Memory B cell (primary cell): ENCODE data around the gene WDHD1.
"Not testable (repeated sequence)": the region's sequence is repeated elsewhere in the genome, so short reads cannot be mapped to it uniquely, and the experiment has no call there.

ENCODE experiments used
- ATAC-seq: fragments of 150-1000 bp; cut with Tn5 transposase; 2 replicates; pipeline ENCODE4 v1.10.0; 2021; ENCODE audit warnings: low read depth, mild to moderate bottlenecking, moderate library complexity
- DNase-seq, 2 donors: peaks; one replicate each; pipeline ENCODE4 v3.0.0; 2022; ENCODE audit warnings: low spot score in 2 of 2
- H3K27ac Mint-ChIP-seq: one replicate; pipeline ENCODE4 v1.8.0; 2022; ENCODE audit warnings: mild to moderate bottlenecking, moderate library complexity, mixed read lengths
- H3K27me3 Mint-ChIP-seq: one replicate; pipeline ENCODE4 v1.8.0; 2022; ENCODE audit warnings: mixed read lengths
- H3K36me3 Mint-ChIP-seq: one replicate; pipeline ENCODE4 v1.8.0; 2022; ENCODE audit warnings: mild to moderate bottlenecking, mixed read lengths
- H3K4me1 Mint-ChIP-seq: one replicate; pipeline ENCODE4 v1.8.0; 2022; ENCODE audit warnings: mixed read lengths
- H3K4me3 Mint-ChIP-seq: one replicate; pipeline ENCODE4 v1.8.0; 2022; ENCODE audit warnings: mild to moderate bottlenecking, moderate library complexity, mixed read lengths
- H3K9me3 Mint-ChIP-seq: one replicate; pipeline ENCODE4 v1.8.0; 2022; ENCODE audit warnings: mixed read lengths

WDHD1 gene

DNA sequence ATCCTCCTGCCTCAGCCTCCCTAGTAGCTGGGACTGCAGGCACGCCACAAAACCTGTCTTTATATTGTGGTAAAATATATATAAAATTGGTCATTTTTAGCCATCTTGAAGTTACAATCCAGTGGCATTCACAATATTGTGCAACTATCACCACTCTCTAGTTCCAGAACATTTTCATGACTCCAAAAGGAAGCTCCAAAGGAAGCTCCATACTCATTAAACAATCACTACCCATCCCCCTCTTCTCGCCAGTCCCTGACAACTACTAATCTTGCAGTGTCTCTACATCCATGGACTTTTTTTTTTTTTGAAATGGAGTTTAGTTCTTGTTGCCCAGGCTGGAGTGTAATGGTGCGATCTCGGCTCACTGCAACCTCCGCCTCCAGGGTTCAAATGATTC is 127.3 kb downstream of the WDHD1 start:
- Mint-ChIP-seq H3K4me3 (no peak overlapping the region), H3K27ac (no peak overlapping the region), H3K36me3 (no peaks in the 10 kb centered on the region)

DNA sequence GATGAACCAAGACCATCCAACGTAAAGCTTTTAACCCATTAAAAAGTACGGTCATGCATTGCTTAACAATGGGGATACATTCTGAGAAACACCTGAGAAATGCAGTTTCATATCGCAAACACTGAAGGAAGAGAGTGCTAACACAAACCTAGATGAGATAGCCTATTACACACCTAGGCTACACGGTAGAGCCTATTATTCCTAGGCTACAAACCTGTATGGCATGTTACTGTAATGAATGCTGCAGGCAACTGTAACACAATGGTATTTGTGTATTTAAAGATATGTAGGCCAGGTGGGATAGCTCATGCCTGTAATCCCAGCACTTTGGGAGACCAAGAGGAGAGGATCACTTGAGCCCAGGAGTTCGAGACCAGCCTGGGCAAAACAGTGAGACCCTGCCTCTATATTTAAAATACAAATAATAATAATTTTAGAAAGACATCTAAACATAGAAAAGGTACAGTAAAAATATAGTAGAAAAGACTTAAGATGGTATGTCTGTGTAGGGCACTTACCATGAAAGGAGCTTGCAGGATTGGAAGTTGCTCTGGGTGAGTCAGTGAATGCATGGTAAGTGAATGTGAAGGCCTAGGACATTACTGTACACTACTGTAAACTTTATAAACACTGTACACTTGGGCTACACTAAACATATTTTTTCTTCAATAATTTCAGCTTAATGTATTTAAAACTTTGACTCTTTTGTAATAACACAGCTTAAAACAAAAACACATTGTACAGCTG is 128.9 kb downstream of the WDHD1 start:
- H3K9me3 Mint-ChIP-seq, H3K36me3 Mint-ChIP-seq, DNase-seq, H3K4me3 Mint-ChIP-seq, ATAC-seq, H3K27me3 Mint-ChIP-seq, H3K27ac Mint-ChIP-seq: not testable (repeated sequence)
- H3K4me1 Mint-ChIP-seq = peaks cover 16% of the 10 kb centered on the region

More for the DNA sequence above, 127.3 kb downstream of the WDHD1 start:
- Mint-ChIP-seq H3K9me3 (no peaks in the 10 kb centered on the region), H3K27me3 (no peaks in the 10 kb centered on the region), H3K4me1 (peaks cover 14% of the 10 kb centered on the region)
- DNase-seq (no peak), ATAC-seq (no peak)

DNA sequence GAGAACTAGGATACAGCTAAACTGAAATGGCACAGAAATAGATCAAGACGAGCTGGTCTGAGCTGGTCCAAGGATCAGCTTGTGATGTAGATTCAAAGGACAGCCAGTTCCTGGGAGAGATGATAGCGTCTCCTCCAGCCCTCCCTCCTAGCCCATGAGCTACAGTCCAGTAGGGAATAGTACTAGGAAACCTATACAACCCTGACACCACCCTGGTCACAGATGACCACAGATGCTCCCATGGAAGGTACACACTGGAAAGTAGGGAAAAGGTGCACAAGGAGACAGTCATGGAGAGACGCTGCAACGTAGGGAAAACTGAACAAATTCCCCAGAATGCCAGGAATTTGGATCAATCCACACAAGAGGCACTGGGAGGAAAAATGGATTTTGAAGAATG is 131.2 kb downstream of the WDHD1 start:
- peaks cover 17% of the 10 kb centered on the region for H3K4me1 Mint-ChIP-seq
- no peaks in the 10 kb centered on the region for H3K27me3 Mint-ChIP-seq
- H3K9me3 Mint-ChIP-seq = no peaks in the 10 kb centered on the region
- H3K4me3 Mint-ChIP-seq = no peak overlapping the region
- no peak for DNase-seq
- no peaks in the 10 kb centered on the region for H3K36me3 Mint-ChIP-seq
- H3K27ac Mint-ChIP-seq = peak overlapping the region; percentile 78
- ATAC-seq = no peak

DNA sequence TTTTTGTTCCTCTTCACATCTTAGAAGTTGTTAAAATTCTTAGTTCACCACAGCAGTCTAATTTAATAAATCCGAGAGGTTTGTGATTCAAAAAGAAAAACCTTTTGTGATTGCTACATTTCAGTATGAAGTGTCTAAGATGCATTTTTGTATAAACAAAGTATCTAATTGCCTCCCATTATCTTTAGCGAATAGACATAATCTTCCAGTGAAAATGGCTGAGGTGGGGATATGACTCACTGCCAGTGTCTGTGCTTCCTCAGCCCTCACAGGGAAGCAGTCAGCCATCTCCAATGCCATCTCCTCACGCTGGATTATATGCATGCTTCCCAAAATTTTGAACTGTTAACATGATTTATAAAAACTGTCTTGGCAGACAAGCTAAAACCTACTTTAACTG is 131.9 kb downstream of the WDHD1 start:
- H3K27me3 Mint-ChIP-seq = no peaks in the 10 kb centered on the region
- H3K36me3 Mint-ChIP-seq = no peaks in the 10 kb centered on the region
- ATAC-seq (no peak), DNase-seq (no peak)
- peaks cover 15% of the 10 kb centered on the region for H3K4me1 Mint-ChIP-seq
- no peak overlapping the region for H3K4me3 Mint-ChIP-seq
- H3K27ac Mint-ChIP-seq = peak overlapping the region; percentile 78
- no peaks in the 10 kb centered on the region for H3K9me3 Mint-ChIP-seq

DNA sequence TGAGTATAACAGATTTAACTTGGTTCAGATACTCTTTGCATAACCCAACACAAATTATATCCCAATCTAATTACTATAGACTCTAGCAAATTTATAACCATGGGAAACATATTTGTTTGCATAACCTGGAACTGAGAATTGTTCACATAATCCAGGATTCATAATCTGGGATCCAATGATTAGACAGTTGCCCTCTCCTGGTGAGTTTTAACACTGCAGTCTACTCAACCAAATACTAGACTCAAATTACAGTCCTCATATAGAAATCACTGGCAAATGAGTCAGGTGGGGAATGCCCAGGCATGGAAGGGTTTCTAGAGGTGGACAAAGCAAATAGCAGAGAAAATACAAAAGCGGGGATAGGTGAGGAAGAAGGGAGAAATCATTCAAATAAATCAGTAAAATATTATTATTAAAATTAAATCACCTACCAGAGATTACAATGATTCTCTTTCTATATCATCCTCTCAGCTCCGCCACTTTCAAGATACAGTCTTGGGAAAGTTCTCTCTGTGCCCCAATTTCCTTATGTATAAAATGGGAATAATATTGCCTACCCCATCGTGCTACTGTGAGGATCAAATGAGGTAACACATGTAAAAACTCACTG is 133.6 kb downstream of the WDHD1 start:
- DNase-seq (peak in 1 of 2 donors; percentile 19), ATAC-seq (peak; percentile 73)
- H3K4me1 Mint-ChIP-seq = peaks cover 20% of the 10 kb centered on the region
- no peak overlapping the region for H3K4me3 Mint-ChIP-seq
- H3K27ac Mint-ChIP-seq = no peak overlapping the region
- no peaks in the 10 kb centered on the region for H3K27me3 Mint-ChIP-seq
- no peaks in the 10 kb centered on the region for H3K36me3 Mint-ChIP-seq
- no peaks in the 10 kb centered on the region for H3K9me3 Mint-ChIP-seq

DNA sequence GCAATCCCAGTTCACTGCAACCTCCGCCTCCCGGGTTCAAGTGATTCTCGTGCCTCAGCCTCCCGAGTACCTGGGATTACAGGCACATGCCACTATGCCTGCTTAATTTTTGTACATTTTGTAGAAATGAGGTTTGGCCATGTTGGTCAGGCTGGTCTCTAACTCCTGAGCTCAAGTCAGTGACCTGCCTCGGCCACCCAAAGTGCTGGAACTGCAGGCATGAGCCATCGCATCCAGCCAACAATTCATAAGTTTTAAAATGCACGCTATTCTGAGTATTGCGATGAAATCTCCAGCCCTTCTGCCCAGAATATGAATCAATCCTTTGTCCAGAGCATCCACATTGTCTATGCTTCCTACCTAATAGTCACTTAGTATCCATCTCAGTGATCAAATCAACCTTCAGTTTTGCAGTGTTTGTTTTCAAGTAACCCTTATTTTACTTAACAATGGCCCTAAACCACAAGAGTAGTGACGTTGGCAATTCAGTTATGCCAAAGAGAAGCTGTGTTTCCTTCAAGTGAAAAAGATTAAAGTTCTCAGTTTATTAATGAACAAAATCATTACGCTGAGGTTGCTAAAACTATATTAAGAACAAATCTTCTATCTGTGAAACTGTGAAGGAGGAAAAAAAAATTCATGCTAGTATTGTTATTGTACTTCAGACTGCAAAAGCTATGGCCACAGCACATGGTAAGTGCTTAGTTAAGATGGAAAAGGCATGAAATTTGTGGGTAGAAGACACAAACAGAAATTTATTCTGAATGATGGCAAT is 135.2 kb downstream of the WDHD1 start:
- Mint-ChIP-seq H3K4me1 (peaks cover 19% of the 10 kb centered on the region), H3K36me3 (no peaks in the 10 kb centered on the region), H3K27me3 (no peaks in the 10 kb centered on the region), H3K27ac (peak overlapping the region; percentile 45), H3K9me3 (no peaks in the 10 kb centered on the region), H3K4me3 (no peak overlapping the region)
- DNase-seq = no peak
- no peak for ATAC-seq

DNA sequence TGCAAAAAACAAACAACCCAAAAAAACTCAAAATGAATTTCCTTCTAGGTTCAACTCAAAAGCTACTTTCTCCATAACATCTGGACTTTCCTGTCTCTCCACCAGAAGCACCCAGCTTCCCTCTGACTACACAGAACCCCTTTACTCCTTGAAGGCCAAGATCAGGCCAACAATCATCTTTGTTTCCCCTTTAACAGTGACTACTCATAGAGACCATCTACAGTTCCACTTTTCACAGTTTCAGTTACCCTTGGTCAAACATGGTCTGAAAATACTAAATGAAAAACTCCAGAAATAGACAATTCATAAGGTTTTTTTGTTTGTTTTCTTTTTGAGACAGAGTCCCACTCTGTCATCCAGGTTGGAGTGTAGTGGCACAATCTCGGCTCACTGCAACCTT is 136.1 kb downstream of the WDHD1 start:
- Mint-ChIP-seq H3K27ac (peak overlapping the region; percentile 25), H3K36me3 (no peaks in the 10 kb centered on the region), H3K27me3 (no peaks in the 10 kb centered on the region), H3K9me3 (no peaks in the 10 kb centered on the region), H3K4me1 (peaks cover 22% of the 10 kb centered on the region), H3K4me3 (no peak overlapping the region)
- peak; percentile 68 for ATAC-seq
- no peak for DNase-seq

DNA sequence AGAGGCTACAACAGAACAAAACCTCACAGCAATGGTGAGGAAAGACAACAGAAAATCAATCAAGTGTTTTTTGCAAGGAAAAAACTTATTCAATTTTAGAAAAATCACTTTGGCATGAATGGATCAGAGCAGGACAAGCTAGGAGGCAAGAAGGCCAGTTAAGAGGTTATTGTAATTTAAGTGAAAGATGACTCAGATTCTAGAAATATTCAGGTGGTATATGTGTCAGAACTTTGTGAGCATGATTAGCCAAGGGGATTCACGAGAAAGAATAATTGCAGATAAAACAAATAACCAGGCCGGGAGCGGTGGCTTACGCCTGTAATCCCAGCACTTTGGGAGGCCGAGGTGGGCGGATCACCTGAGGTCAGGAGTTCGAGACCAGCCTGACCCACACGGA is 137.0 kb downstream of the WDHD1 start:
- Mint-ChIP-seq H3K4me1 (peaks cover 14% of the 10 kb centered on the region), H3K27ac (peak overlapping the region; percentile 7), H3K36me3 (no peaks in the 10 kb centered on the region), H3K27me3 (no peaks in the 10 kb centered on the region), H3K9me3 (no peaks in the 10 kb centered on the region), H3K4me3 (no peak overlapping the region)
- ATAC-seq = no peak
- DNase-seq = no peak
